SK-N-SH (cell line): ENCODE measurements around the gene CFAP52.

Source experiments
- CHD2 ChIP-seq: fragments of 150-350 bp; IDR thresholded peaks from 2 replicates; pipeline ENCODE4 v1.6.1; 2018; ENCODE audit warnings: low read length; ENCODE audit not compliant: partially characterized antibody
- ELF1 ChIP-seq: IDR thresholded peaks from 2 replicates; pipeline ENCODE4 v1.4.0; 2012
- EP300 ChIP-seq, 2 experiments: IDR thresholded peaks; 2 replicates each; pipeline versions ENCODE4 v1.4.0 to v1.6.1; 2012; ENCODE audit warnings: borderline replicate concordance in 1 of 2, low read depth in 1 of 2, low read length in 1 of 2
- JUND ChIP-seq: IDR thresholded peaks from 2 replicates; pipeline ENCODE4 v1.4.0; 2012
- POLR2AphosphoS5 ChIP-seq: IDR thresholded peaks from 2 replicates; pipeline ENCODE4 v1.6.1; 2012; ENCODE audit warnings: low read depth, low read length
- RCOR1 ChIP-seq: fragments of 150-350 bp; IDR thresholded peaks from 2 replicates; pipeline ENCODE4 v1.6.1; 2017; ENCODE audit warnings: antibody characterized with exemption, low read length
- SIN3A ChIP-seq: IDR thresholded peaks from 2 replicates; pipeline ENCODE4 v1.6.1; 2012; ENCODE audit warnings: low read depth, mild to moderate bottlenecking, low read length, moderate library complexity, borderline replicate concordance
- SMC3 ChIP-seq: IDR thresholded peaks from 2 replicates; pipeline ENCODE4 v1.6.1; 2012; ENCODE audit warnings: low read depth, low read length, improper control_type of control experiment
- TAF1 ChIP-seq: IDR thresholded peaks from 2 replicates; pipeline ENCODE4 v1.6.1; 2012; ENCODE audit warnings: low read depth, mild to moderate bottlenecking, low read length, moderate library complexity, borderline replicate concordance
- TCF12 ChIP-seq: IDR thresholded peaks from 2 replicates; pipeline ENCODE4 v1.4.0; 2012
- TF ChIP-seq, protein P1 (sequence below): fragments of 200-600 bp; sonication (generic); IDR thresholded peaks from 2 replicates; pipeline ENCODE4 v1.6.1; 2017; ENCODE audit warnings: antibody characterized with exemption, mild to moderate bottlenecking, moderate library complexity
- TF ChIP-seq, protein P2 (sequence below): IDR thresholded peaks from 2 replicates; pipeline ENCODE4 v1.4.0; 2012; ENCODE audit warnings: low read depth, borderline replicate concordance
- TF ChIP-seq, protein P3 (sequence below): IDR thresholded peaks from 2 replicates; pipeline ENCODE4 v1.6.1; 2012; ENCODE audit warnings: mild to moderate bottlenecking, low read depth, low read length, moderate library complexity
- TF ChIP-seq, protein P4 (sequence below): fragments of 150-350 bp; IDR thresholded peaks from 2 replicates; pipeline ENCODE4 v1.6.1; 2017; ENCODE audit warnings: antibody characterized with exemption, low read length, low read depth, borderline replicate concordance

DNA sequence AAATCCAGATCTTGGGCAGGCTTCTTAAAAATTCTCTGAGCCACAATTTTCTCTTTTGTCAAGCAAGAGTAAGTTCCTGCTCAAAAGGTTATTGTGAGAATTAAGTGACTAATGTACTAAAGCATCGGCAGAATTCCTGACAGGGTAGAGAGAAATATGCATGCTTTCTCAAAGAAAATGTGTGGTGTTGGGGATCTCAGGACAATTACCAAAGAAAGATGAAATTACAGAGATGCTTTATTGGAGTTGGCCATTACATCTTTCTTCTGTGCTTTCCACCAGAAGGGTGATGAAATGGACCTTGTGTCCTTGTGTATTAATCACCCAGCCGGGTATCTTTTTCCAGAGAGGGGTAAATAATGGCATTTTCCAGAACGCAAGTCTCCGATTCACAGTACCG lies 67.2 kb downstream of the CFAP52 start:
- TF ChIP-seq, protein P1, sequence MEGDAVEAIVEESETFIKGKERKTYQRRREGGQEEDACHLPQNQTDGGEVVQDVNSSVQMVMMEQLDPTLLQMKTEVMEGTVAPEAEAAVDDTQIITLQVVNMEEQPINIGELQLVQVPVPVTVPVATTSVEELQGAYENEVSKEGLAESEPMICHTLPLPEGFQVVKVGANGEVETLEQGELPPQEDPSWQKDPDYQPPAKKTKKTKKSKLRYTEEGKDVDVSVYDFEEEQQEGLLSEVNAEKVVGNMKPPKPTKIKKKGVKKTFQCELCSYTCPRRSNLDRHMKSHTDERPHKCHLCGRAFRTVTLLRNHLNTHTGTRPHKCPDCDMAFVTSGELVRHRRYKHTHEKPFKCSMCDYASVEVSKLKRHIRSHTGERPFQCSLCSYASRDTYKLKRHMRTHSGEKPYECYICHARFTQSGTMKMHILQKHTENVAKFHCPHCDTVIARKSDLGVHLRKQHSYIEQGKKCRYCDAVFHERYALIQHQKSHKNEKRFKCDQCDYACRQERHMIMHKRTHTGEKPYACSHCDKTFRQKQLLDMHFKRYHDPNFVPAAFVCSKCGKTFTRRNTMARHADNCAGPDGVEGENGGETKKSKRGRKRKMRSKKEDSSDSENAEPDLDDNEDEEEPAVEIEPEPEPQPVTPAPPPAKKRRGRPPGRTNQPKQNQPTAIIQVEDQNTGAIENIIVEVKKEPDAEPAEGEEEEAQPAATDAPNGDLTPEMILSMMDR: no peak
- TF ChIP-seq RCOR1: no peak
- TF ChIP-seq TCF12: no peak
- TF ChIP-seq, protein P2, sequence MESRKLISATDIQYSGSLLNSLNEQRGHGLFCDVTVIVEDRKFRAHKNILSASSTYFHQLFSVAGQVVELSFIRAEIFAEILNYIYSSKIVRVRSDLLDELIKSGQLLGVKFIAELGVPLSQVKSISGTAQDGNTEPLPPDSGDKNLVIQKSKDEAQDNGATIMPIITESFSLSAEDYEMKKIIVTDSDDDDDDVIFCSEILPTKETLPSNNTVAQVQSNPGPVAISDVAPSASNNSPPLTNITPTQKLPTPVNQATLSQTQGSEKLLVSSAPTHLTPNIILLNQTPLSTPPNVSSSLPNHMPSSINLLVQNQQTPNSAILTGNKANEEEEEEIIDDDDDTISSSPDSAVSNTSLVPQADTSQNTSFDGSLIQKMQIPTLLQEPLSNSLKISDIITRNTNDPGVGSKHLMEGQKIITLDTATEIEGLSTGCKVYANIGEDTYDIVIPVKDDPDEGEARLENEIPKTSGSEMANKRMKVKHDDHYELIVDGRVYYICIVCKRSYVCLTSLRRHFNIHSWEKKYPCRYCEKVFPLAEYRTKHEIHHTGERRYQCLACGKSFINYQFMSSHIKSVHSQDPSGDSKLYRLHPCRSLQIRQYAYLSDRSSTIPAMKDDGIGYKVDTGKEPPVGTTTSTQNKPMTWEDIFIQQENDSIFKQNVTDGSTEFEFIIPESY: no peak
- TF ChIP-seq EP300 (IDR thresholded peaks at IDR 0.05; ENCODE audit: borderline replicate concordance in 1 of 2, low read depth in 1 of 2, low read length in 1 of 2): no peak
- TF ChIP-seq POLR2AphosphoS5: no peak
- TF ChIP-seq TAF1: no peak
- TF ChIP-seq, protein P3, sequence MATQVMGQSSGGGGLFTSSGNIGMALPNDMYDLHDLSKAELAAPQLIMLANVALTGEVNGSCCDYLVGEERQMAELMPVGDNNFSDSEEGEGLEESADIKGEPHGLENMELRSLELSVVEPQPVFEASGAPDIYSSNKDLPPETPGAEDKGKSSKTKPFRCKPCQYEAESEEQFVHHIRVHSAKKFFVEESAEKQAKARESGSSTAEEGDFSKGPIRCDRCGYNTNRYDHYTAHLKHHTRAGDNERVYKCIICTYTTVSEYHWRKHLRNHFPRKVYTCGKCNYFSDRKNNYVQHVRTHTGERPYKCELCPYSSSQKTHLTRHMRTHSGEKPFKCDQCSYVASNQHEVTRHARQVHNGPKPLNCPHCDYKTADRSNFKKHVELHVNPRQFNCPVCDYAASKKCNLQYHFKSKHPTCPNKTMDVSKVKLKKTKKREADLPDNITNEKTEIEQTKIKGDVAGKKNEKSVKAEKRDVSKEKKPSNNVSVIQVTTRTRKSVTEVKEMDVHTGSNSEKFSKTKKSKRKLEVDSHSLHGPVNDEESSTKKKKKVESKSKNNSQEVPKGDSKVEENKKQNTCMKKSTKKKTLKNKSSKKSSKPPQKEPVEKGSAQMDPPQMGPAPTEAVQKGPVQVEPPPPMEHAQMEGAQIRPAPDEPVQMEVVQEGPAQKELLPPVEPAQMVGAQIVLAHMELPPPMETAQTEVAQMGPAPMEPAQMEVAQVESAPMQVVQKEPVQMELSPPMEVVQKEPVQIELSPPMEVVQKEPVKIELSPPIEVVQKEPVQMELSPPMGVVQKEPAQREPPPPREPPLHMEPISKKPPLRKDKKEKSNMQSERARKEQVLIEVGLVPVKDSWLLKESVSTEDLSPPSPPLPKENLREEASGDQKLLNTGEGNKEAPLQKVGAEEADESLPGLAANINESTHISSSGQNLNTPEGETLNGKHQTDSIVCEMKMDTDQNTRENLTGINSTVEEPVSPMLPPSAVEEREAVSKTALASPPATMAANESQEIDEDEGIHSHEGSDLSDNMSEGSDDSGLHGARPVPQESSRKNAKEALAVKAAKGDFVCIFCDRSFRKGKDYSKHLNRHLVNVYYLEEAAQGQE: no peak
- no peak for TF ChIP-seq JUND
- no peak for TF ChIP-seq CHD2
- TF ChIP-seq SMC3: no peak
- TF ChIP-seq, protein P4, sequence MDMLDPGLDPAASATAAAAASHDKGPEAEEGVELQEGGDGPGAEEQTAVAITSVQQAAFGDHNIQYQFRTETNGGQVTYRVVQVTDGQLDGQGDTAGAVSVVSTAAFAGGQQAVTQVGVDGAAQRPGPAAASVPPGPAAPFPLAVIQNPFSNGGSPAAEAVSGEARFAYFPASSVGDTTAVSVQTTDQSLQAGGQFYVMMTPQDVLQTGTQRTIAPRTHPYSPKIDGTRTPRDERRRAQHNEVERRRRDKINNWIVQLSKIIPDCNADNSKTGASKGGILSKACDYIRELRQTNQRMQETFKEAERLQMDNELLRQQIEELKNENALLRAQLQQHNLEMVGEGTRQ: no peak
- no peak for TF ChIP-seq ELF1
- TF ChIP-seq SIN3A: no peak
